HG03565 (cell line): ENCODE data around the gene SLC35F1.
A peak's percentile ranks its signal among the peaks of the same experiment; 100 is the strongest.
"Not testable (repeated sequence)": the region's sequence is repeated elsewhere in the genome, so short reads cannot be mapped to it uniquely, and the experiment has no call there.

ENCODE experiments used
- ATAC-seq: cut with Tn5 transposase; IDR thresholded peaks from one replicate; pipeline ENCODE4 v1.9.1; 2021; ENCODE audit warnings: mild to moderate bottlenecking, moderate library complexity; ENCODE audit not compliant: unreplicated experiment

The SLC35F1 gene

GRCh38 chr6:117924690-117925089 lies 17.6 kb downstream of the SLC35F1 start:
- ATAC-seq, result no peak

GRCh38 chr6:117927866-117928265 lies 20.8 kb downstream of the SLC35F1 start:
- no peak for ATAC-seq

- no peak for ATAC-seq
Measured at GRCh38 chr6:117928833-117929232, 21.8 kb downstream of the SLC35F1 start.

GRCh38 chr6:117929501-117929900 lies 22.4 kb downstream of the SLC35F1 start:
- no peak for ATAC-seq

- ATAC-seq, result no peak
Measured at GRCh38 chr6:117930645-117931044, 23.6 kb downstream of the SLC35F1 start.

- ATAC-seq, result no peak
Measured at GRCh38 chr6:117932001-117932400, 24.9 kb downstream of the SLC35F1 start.

- no peak for ATAC-seq
Measured at GRCh38 chr6:117932676-117933075, 25.6 kb downstream of the SLC35F1 start.

- no peak for ATAC-seq
Measured at GRCh38 chr6:117933471-117933870, 26.4 kb downstream of the SLC35F1 start.

- ATAC-seq, result no peak
Measured at GRCh38 chr6:117938311-117938995, 31.4 kb downstream of the SLC35F1 start.

- ATAC-seq, result no peak
Measured at GRCh38 chr6:117947234-117947633, 40.2 kb downstream of the SLC35F1 start.

GRCh38 chr6:117951783-117952182 lies 44.7 kb downstream of the SLC35F1 start:
- no peak for ATAC-seq

- peak; percentile 75 for ATAC-seq
Measured at GRCh38 chr6:117955684-117956256, 48.7 kb downstream of the SLC35F1 start.

GRCh38 chr6:117956386-117956785 lies 49.3 kb downstream of the SLC35F1 start:
- no peak for ATAC-seq

- ATAC-seq, result no peak
Measured at GRCh38 chr6:117958536-117958935, 51.5 kb downstream of the SLC35F1 start.

- no peak for ATAC-seq
Measured at GRCh38 chr6:117960877-117961276, 53.8 kb downstream of the SLC35F1 start.

GRCh38 chr6:117961301-117961700 lies 54.2 kb downstream of the SLC35F1 start:
- ATAC-seq, result no peak

GRCh38 chr6:117965763-117966162 lies 58.7 kb downstream of the SLC35F1 start:
- not testable (repeated sequence) for ATAC-seq

- no peak for ATAC-seq
Measured at GRCh38 chr6:117971637-117972036, 64.6 kb downstream of the SLC35F1 start.

- ATAC-seq, result no peak
Measured at GRCh38 chr6:117974914-117975627, 68.0 kb downstream of the SLC35F1 start.

GRCh38 chr6:117976030-117976651 lies 69.1 kb downstream of the SLC35F1 start:
- peak; percentile 87 for ATAC-seq

GRCh38 chr6:117985916-117986315 lies 78.9 kb downstream of the SLC35F1 start:
- no peak for ATAC-seq

GRCh38 chr6:117986396-117986795 lies 79.3 kb downstream of the SLC35F1 start:
- no peak for ATAC-seq
